Measurements from ENCODE around the gene TMEM198.

Gene TMEM198

GRCh38 chr2:219502618-219503017 is 41.2 kb upstream of the TMEM198 start:
- DNase-seq (ENCODE audit: low read depth) = no peak
- no peak for TF ChIP-seq CTCF (conservative IDR thresholded peaks at IDR 0.05; ENCODE audit: control insufficient read depth, insufficient read depth, low read depth, low read length)
- no peak overlapping the region for H3K4me3 ChIP-seq (ENCODE audit: control insufficient read depth, low read depth, low read length)

DNA sequence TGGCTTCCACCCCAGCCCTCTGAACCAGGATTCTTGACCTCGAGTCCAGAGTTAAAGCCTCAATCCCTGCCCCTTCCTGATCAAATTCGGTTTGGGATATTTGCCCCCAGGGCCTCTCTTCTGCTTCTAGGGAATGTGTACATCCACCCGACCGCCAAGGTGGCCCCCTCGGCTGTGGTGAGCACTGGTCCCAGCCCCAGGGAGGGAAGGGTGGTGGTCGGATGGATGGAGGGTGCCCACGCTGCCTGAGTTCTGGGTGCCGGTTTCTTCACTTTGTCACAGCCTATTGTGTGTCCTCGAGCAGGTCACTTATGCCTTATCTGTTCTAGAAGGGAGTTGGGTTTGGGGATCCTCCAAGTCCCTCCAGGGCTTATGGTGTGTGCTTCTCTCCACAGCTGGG is 38.2 kb upstream of the TMEM198 start:
- H3K4me3 ChIP-seq (ENCODE audit: control insufficient read depth, low read depth, low read length) = no peak overlapping the region
- TF ChIP-seq CTCF (conservative IDR thresholded peaks at IDR 0.05; ENCODE audit: control insufficient read depth, insufficient read depth, low read depth, low read length) = no peak
- DNase-seq (ENCODE audit: low read depth) = no peak

DNA sequence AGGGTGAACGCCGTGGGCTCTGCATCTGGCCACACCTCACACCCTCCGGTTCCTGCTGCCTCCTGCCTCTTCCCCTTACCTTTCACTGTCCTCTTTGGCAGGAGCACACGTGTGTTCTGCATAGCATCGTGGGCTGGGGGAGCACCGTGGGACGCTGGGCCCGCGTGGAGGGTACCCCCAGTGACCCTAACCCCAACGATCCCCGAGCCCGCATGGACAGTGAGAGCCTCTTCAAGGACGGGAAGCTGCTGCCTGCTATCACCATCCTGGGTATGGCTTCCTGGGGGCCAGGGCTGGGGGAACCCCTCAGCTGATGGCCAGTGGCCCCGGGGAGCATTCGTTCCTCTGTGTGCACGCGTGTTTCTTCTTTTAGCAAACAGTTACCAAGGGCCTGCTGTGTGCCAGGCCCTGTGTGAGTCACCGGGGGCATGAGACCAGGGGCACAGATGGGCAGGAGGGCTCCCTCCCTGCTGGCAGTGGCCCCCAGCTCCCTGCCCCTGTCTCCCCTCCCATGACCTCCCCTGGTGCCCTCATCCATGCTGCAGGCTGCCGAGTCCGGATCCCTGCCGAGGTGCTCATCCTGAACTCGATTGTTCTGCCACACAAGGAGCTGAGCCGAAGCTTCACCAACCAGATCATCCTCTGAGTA is 37.6 kb upstream of the TMEM198 start:
- no peak for DNase-seq (ENCODE audit: low read depth)
- no peak overlapping the region for H3K4me3 ChIP-seq (ENCODE audit: control insufficient read depth, low read depth, low read length)
- TF ChIP-seq CTCF (conservative IDR thresholded peaks at IDR 0.05; ENCODE audit: control insufficient read depth, insufficient read depth, low read depth, low read length) = no peak

GRCh38 chr2:219506802-219507526 is 36.9 kb upstream of the TMEM198 start:
- no peak overlapping the region for H3K4me3 ChIP-seq (ENCODE audit: control insufficient read depth, low read depth, low read length)
- no peak for DNase-seq (ENCODE audit: low read depth)
- no peak for TF ChIP-seq CTCF (conservative IDR thresholded peaks at IDR 0.05; ENCODE audit: control insufficient read depth, insufficient read depth, low read depth, low read length)

DNA sequence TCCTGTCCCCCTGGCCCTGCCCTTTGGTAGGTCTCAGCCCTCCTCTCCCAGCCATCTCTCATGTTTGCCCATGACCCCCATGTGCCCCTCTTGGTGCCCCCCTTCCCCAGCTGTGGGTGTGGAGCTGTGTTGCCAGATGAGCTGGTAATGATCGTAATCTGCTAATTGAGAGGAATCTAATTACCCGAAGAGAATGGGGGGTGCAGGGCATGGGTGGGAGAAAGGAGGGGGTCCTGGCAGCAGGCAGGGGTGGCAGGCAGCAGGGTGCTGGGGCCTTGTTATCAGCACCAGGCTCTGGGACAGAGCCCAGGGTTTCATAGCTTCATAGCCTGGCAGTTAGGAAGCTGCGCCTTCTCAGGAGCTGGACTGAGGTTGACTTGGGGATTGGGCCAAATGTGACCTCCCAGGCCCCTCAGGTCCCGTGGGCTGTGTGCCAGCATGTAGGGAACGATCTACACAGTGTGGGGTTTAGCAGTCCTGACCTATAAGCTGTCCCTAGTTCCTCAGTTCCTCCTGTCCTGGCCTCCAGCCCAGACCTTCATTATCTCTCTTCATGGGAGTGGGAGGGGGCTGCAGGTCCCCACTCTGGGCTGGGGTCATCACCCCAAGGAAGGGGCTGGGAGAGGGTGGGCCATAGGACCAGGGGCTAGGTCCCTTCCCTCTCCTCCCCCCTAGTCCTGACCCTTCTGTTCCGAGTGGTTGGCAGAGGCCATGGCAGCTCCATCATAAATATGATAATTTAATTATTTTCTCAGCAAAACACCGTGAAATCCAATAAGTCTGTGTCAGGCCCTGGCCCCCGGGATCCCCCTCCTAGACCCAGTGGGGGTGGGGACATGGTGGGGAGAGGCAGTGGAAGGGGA is 36.0 kb upstream of the TMEM198 start:
- TF ChIP-seq CTCF (conservative IDR thresholded peaks at IDR 0.05; ENCODE audit: control insufficient read depth, insufficient read depth, low read depth, low read length) = no peak
- H3K4me3 ChIP-seq (ENCODE audit: control insufficient read depth, low read depth, low read length) = no peak overlapping the region
- DNase-seq (ENCODE audit: low read depth) = no peak

DNA sequence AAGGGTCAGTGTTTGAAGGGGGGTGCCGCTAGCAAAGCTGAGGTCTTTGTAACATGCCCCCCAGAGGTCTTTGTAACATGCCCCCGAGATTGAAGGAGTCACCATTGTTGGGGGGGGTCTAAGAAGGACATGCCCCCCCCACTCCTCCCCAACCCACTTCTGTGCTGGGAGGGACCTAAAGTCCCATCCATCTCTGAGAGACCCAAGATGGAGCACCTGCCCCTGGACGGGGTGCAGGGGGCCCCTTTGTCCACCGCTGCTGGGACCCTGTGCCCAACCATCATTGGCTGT is 35.4 kb upstream of the TMEM198 start:
- TF ChIP-seq CTCF (conservative IDR thresholded peaks at IDR 0.05; ENCODE audit: control insufficient read depth, insufficient read depth, low read depth, low read length) = no peak
- DNase-seq (ENCODE audit: low read depth) = no peak
- H3K4me3 ChIP-seq (ENCODE audit: control insufficient read depth, low read depth, low read length) = no peak overlapping the region

All from fibroblast of mammary gland (primary cell).